RWPE1 (cell line): ENCODE measurements around the gene UTP4.
A peak's percentile ranks its signal among the peaks of the same experiment; 100 is the strongest.
"Not testable (repeated sequence)": the region's sequence is repeated elsewhere in the genome, so short reads cannot be mapped to it uniquely, and the experiment has no call there.

Source experiments
- CTCF ChIA-PET: fragments of 350-600 bp; sonication (Branson Sonifier 250); formaldehyde crosslinking; extraction: SDS; loops from one replicate; lab custom pipeline; 2021; lab: Yijun Ruan, JAX
- POLR2A ChIA-PET: fragments of 400-600 bp; formaldehyde crosslinking; extraction: SDS; loops from one replicate; lab custom pipeline; 2020; ENCODE audit warnings: antibody characterized with exemption; ENCODE audit not compliant: low non-redundant PET; lab: Yijun Ruan, JAX
- DNase-seq: peaks from one replicate; pipeline ENCODE4 v3.0.0; 2012; ENCODE audit warnings: low spot score
- H3K27ac ChIP-seq: fragments of 450-650 bp; 2 replicates; pipeline ENCODE4 v1.5.1; 2017
- CTCF ChIP-seq: fragments of 450-650 bp; conservative IDR thresholded peaks from 2 replicates; pipeline ENCODE4 v1.5.1; 2017; ENCODE audit warnings: low read depth, mild to moderate bottlenecking

UTP4 gene

DNA sequence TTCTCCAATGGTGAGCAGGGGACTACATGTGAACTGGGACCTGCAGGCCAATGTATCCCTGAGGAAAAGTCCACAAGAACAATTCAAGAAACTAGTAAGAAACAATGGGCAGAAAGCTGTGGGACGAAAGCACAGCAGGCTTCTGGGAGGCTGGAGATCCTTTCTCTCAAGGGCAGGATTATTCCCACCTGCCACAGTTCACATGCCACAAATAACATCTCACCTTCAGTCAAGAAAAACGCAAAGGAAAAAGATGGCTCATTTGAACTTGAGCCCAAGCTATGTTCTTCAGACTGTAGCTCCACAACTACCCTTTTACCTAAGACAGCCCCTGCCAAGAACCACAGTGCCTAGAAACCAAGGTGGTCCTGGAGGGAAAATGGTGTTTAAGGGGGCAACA is 14.0 kb upstream of the UTP4 start:
- H3K27ac ChIP-seq, result no peak overlapping the region
- ChIA-PET CTCF (interaction anchor here (1.9 kb wide), 1 partner anchor 11 kb away, joined by 5 read pairs; no protein-coding TSS in a partner anchor), POLR2A (no interaction called here)
- no peak for DNase-seq
- TF ChIP-seq CTCF, result no peak

GRCh38 chr16:69118994-69119393 is 13.5 kb upstream of the UTP4 start:
- CTCF ChIA-PET, result interaction anchor here (0.6 kb wide), 2 partner anchors 216 to 242 kb away, joined by 3 read pairs; no protein-coding TSS in a partner anchor

DNA sequence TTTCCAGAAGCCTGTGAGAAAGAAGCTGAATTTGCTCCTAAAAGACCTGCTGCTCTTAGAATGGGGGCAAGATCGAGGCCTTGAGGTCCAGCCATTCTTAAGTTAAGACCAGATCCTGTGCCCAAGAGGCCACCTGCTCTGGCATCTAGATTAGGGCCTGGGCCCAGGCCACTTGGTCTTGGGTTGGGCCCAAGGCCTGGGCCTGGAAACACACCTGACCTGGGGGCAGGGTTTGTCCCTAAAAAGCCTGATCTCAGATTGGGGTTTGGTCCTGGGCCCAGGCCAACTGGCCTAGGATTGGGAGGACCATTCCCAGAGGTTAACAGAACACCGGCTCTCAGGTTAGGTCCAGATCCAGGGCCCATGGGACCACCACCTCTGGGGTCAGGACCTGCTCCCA is 12.9 kb upstream of the UTP4 start:
- no peak overlapping the region for H3K27ac ChIP-seq
- POLR2A ChIA-PET, result no interaction called here
- TF ChIP-seq CTCF, result no peak
- CTCF ChIA-PET, result interaction anchor here (0.6 kb wide), 2 partner anchors 217 to 243 kb away, joined by 3 read pairs; no protein-coding TSS in a partner anchor
- no peak for DNase-seq

More at GRCh38 chr16:69118994-69119393, 13.5 kb upstream of the UTP4 start:
- no peak overlapping the region for H3K27ac ChIP-seq
- no peak for DNase-seq
- POLR2A ChIA-PET, result no interaction called here
- no peak for TF ChIP-seq CTCF

DNA sequence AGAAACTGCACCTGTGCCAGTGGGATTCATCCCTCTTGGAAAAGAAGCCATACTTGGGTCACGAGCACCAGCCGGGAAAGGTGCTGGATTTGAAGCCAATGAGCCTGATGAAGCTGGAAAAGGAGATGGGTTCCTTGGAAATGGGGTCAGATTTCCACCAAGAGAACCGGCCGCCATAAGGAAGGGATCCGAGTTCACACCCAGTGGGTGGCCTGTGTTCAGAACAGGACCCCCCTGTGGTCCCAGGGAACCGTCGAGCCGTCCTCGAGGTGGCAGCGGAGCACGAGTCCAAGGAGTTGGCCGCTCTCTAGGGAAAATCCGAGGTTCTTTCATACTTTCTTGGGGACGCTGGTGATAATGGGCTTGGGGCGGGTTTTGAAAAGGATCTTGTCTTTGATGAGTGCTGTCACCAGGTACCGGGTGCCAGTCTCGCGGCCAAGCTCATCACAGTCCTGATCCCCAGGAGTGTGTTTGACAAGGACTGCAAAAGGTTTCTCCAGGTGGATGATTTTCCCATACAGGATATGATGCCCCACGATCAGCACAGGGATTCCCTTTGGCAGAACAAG is 12.3 kb upstream of the UTP4 start:
- ChIA-PET CTCF (interaction anchor here (0.5 to 1.4 kb wide), 4 partner anchors 204 to 272 kb away, joined by 3 to 4 read pairs (median 3); no protein-coding TSS in a partner anchor), POLR2A (no interaction called here)
- no peak for DNase-seq

DNA sequence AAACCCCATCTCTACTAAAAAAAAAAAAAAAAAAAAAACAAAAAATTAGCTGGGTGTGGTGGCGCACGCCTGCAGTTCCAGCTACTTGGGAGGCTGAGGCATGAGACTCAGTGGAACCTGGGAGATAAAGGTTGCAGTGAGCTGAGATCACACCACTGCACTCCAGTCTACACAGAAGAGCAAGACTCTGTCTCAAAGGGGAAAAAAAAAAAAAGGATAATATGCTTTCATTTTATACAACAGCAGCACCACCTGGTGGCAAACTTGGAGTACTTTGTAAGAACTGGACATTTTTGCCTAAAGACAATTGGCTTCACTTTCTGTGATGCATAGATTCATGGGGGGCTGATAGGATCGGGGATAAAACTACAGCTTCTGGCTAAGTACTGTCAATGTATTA is 8.5 kb upstream of the UTP4 start:
- peak; percentile 64 for TF ChIP-seq CTCF
- ChIA-PET CTCF (interaction anchor here (0.6 to 4.1 kb wide), 16 partner anchors 11 to 477 kb away, joined by 3 to 36 read pairs (median 4); partner anchors contain the start of gene HAS3), POLR2A (no interaction called here)
- DNase-seq, result peak; percentile 55
- H3K27ac ChIP-seq, result no peak overlapping the region

More for the DNA sequence above, 12.3 kb upstream of the UTP4 start:
- H3K27ac ChIP-seq, result no peak overlapping the region
- no peak for TF ChIP-seq CTCF

- POLR2A ChIA-PET, DNase-seq: not testable (repeated sequence)
- peak overlapping the region; percentile 37 for H3K27ac ChIP-seq
- CTCF ChIA-PET, result interaction anchor here (0.6 to 4.1 kb wide), 13 partner anchors 12 to 450 kb away, joined by 3 to 36 read pairs (median 4); partner anchors contain the start of gene HAS3
These were observed 8.0 kb upstream of the UTP4 start for GRCh38 chr16:69124406-69124805.

- POLR2A ChIA-PET, DNase-seq: not testable (repeated sequence)
- CTCF ChIA-PET, result interaction anchor here (0.9 to 4.1 kb wide), 5 partner anchors 12 to 278 kb away, joined by 3 to 36 read pairs (median 13); no protein-coding TSS in a partner anchor
- peak overlapping the region; percentile 37 for H3K27ac ChIP-seq
These were observed 7.5 kb upstream of the UTP4 start for GRCh38 chr16:69124961-69125360.
